Stimulated activated CD4-positive, alpha-beta T cell treated with anti-CD3 and anti-CD28 coated beads, Interleukin-2, amount 100 ng/mL, for 48 hours (primary cell): Measurements from ENCODE around the gene ARMC12.
"Not testable (repeated sequence)": the region's sequence is repeated elsewhere in the genome, so short reads cannot be mapped to it uniquely, and the experiment has no call there.

ENCODE experiments used
- DNase-seq, 2 donors: peaks; one replicate each; pipeline ENCODE4 v3.0.0-alpha.2; 2020

The ARMC12 gene, protein sequence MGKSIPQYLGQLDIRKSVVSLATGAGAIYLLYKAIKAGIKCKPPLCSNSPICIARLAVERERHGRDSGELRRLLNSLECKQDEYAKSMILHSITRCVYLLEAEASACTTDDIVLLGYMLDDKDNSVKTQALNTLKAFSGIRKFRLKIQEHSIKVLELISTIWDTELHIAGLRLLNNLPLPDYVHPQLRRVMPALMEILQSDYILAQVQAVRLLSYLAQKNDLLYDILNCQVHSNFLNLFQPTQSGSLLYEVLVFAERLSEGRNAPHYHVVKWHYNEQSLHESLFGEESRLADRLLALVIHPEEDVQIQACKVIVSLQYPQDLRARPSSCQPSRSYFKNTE

DNA sequence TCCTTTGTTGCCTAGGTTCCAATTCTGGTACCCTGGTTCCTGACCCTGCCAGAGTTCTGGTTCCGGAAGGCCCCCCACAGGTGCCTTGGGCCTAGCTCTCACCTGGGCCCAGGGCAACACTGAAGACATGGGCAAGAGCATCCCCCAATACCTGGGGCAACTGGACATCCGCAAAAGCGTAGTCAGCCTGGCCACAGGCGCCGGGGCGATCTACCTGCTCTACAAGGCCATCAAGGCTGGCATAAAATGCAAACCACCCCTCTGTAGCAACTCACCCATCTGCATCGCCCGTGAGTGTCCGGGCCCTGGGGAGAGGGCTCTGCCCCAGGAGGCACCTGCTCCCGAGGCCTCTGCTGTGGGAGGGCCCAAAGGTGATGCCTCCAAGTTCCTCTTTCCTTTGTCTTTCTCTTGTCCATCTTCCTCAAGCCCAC is at the start of gene ARMC12:
ARMC12 (plus strand) TSS at position 51 of the 431 bp plus-strand sequence; CDS start at position 128, 77 bp downstream.
- no peak for DNase-seq

- DNase-seq, result peak; percentile 49 to 51
Measured at GRCh38 chr6:35687658-35688604, 48.9 kb upstream of the ARMC12 start.

DNA sequence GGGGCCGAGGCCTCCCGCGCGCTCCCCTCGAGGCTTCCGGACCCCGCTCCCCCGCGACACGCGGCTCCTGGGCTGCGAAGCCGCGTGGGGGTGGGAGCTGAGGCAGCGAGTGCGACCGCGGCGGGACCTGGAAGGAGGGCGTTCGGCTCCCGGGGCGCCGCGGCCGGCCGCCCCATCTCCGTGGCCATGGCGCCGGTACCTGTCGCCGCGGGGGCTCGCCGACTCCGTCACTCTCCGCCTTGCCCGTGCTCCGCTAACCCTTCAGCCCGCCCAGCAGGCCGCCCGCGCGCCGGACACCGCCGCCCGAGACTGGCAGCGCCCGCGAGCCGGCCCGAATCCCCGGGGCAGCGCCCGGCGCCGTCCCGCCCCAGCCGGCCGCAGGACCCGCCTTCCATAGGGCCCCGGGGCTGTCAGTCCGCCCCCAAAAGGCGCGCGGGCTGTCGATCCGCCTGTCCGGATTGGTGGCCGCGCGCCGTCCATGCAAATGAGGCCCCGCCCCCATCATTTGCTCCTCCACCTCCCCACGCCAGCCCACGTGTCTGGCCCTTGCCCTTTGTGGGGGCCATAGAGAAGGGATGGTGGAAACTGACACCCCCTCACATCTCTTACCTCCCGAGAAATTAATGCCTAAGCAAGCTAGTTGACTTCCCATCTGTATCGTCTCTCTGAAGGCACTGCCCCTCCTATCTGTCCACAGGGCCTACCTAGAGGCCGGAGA is 48.1 kb upstream of the ARMC12 start, which contains the start of gene FKBP5:
FKBP5 (minus strand) TSS at position 311 of the 718 bp plus-strand sequence. CDS start 46,091 bp downstream, outside the sequence.
- peak; percentile 88 for DNase-seq

DNA sequence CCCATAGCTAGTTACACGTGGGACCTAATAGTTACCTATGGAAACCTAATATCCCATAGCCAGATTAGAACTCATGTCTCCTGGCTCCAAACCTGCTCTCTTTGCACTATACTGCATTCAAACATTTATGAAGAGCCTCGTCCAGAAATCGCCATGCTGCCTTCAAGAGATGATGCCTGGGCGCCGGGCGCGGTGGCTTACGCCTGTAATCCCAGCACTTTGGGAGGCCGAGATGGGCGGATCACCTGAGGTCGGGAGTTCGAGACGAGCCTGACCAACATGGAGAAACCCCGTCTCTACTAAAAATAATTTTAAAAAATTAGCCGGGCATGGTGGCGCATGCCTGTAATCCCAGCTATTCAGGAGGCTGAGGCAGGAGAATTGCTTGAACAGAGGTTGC is 46.8 kb upstream of the ARMC12 start:
- not testable (repeated sequence) for DNase-seq

- no peak for DNase-seq
Measured at GRCh38 chr6:35690484-35690883, 46.3 kb upstream of the ARMC12 start.

GRCh38 chr6:35691027-35691824 is 45.6 kb upstream of the ARMC12 start:
- no peak for DNase-seq

- DNase-seq, result no peak
Measured at GRCh38 chr6:35694462-35694861, 42.4 kb upstream of the ARMC12 start.

GRCh38 chr6:35698430-35698829 is 38.4 kb upstream of the ARMC12 start:
- not testable (repeated sequence) for DNase-seq

GRCh38 chr6:35698858-35699257 is 38.0 kb upstream of the ARMC12 start:
- DNase-seq, result no peak

- no peak for DNase-seq
Measured at GRCh38 chr6:35703554-35703953, 33.3 kb upstream of the ARMC12 start.

DNA sequence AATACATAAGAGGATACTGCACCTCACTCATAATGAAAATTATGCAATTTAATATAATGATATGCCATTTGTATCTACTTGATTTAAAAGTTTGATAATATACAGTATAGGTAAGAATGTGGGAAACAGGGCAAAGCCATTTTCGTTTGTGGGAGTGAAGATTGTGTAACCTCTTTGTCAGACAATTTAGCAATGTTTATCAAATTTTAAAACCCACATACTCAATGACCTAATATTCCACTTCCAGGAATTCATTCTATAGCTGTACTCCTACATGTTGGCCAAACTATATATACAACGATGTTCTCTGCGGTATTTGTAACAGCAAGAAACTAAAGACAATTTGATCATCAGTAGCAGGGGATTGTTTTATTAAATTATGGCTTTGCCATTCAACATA is 30.4 kb upstream of the ARMC12 start:
- no peak for DNase-seq

- no peak for DNase-seq
Measured at GRCh38 chr6:35707714-35708407, 29.0 kb upstream of the ARMC12 start.

DNA sequence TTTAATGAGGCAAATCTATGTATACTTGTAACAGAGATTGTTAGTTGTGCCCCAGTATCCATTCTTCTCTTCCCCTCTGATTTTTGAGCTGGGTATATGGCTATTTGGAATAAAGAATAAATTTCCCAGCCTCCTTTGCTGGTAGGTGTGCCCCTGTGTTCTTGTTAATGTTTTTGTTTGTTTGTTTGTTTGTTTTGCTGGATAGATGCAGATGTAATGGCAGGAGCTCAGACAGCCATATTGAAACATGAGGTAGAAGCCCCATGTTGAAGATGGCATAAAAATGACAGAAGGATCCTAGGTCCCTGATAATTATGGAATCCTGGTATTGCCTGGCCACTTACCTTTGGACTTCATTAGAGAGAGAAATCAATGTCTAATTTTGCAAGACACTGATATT is 28.2 kb upstream of the ARMC12 start:
- DNase-seq, result no peak

- DNase-seq, result no peak
Measured at GRCh38 chr6:35710241-35710847, 26.5 kb upstream of the ARMC12 start.

DNA sequence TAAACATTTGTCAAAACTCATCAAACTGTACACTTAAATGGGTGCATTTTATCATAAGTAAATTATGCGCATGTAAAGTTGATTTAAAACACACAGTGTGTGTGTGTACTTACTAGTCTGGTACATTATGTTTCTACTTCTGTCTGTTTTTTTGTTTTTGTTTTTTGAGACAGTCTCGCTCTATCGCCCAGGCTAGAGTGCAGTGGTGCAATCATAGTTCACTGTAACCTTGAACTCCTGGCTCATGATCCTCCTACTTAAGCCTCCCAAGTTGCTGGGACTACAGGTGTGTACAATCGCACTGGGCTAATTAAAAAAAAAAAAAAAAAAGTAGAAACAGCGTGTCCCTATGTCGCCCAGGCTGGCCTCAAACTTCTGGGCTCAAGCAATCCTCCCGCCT is 25.1 kb upstream of the ARMC12 start:
- DNase-seq, result no peak

DNA sequence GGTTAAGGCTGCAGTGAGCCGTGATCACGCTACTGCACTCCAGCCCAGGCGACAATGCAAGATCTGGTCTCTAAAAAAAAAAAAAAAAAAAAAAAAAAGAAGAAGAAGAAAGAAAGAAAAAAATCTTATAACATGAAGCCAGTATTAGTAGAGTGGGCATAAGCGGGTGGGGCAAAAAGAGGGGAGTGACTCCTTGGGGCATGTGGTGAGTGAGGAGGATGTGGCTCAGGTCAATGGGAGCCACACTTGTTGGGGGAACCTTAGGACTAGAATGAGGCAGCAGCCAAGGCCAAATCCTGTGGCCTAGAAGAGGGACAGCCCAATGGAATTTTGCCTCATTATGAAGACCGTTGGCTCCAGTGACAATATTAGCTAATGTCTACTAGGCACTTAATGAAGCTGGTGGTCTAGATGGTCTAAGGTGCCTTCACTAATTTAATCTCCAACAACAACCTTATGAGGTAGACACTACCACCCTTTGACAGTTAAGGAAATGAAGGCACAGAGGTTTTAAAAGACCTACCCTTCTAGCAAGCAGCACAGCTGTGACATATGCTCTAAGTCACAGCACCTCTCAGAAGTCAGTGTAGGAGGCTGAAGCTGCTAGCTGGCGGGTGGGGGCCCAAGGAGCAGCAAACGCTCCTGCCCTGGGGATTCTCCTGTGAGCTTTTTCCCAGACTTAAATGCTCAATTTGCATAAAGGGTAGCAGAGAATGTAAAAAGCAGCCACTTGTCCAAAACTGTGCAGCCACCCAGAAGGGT is 23.6 kb upstream of the ARMC12 start:
- no peak for DNase-seq

DNA sequence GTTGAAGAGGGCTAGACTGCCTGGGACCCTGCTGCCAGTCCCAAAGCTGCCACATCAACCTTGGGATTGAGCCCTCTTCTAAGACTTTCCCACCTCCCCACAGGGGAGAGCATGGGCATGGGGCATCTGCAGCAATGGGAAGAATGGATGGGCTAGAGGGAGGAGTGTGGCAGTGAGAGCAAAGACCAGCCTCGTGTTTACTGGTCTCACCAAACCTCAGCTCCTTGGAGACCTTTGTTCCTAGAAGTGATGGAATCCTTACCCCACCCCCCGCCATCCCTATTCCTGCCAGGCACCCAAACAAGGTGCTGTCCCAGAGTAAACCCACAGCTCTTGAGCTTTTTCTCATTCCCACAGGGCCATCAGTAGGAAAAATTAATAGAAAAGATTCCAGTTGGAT is 20.0 kb upstream of the ARMC12 start:
- no peak for DNase-seq

- DNase-seq, result no peak
Measured at GRCh38 chr6:35717449-35718374, 19.1 kb upstream of the ARMC12 start.

GRCh38 chr6:35718375-35718736 is 18.5 kb upstream of the ARMC12 start:
- DNase-seq, result no peak
